OCI-LY3 (cell line): Measurements from ENCODE around the gene GPR62.

Experiments used
- CTCF ChIP-seq: fragments of 200-600, 300-600 bp; sonication (generic); IDR thresholded peaks from 2 replicates; pipeline ENCODE4 v1.5.1; 2014; ENCODE audit warnings: antibody characterized with exemption, low read length, low read depth
- EZH2phosphoT487 ChIP-seq: fragments of 200-600 bp; shearing (Covaris generic); IDR thresholded peaks from 2 replicates; pipeline ENCODE4 v1.6.1; 2018; ENCODE audit warnings: antibody characterized with exemption, mixed run types, low read depth

GRCh38 chr3:51997935-51998596 is 42.9 kb downstream of the GPR62 start:
- no peak for TF ChIP-seq CTCF
- no peak for TF ChIP-seq EZH2phosphoT487
